ENCODE data around the gene HYAL4. TPM values are rescaled to one million over a fixed set of nuclear protein-coding genes. Genes with fewer than 3 reads are reported as not detected.

The HYAL4 gene
- total RNA-seq, 2 experiments from 2014 or later, result not detected

- no TSS peak for BruUV-seq (replicated peaks)
- Histone ChIP-seq H3K27ac (ENCODE audit: low read depth, low read length, poor library complexity, severe bottlenecking) (no peak overlapping the region), H3K4me2 (ENCODE audit: low read length) (no peak overlapping the region), H3K4me3 (ENCODE audit: low read depth, low read length, poor library complexity, severe bottlenecking) (no peak overlapping the region), H3K79me2 (ENCODE audit: insufficient read depth, low read depth, low read length) (no peaks in the 10 kb centered on the region), H4K20me1 (ENCODE audit: insufficient read depth, low read length) (no peaks in the 10 kb centered on the region), H3K4me1 (ENCODE audit: insufficient read depth, low read length, poor library complexity, severe bottlenecking) (no peaks in the 10 kb centered on the region), H3K9me3 (ENCODE audit: low read length) (no peaks in the 10 kb centered on the region), H3K36me3 (ENCODE audit: insufficient read depth, low read length) (no peaks in the 10 kb centered on the region), H3K9me2 (ENCODE audit: insufficient read depth, low read length) (no peaks in the 10 kb centered on the region), H2AFZ (ENCODE audit: low read length) (no peak overlapping the region)
- TF ChIP-seq, protein P1, sequence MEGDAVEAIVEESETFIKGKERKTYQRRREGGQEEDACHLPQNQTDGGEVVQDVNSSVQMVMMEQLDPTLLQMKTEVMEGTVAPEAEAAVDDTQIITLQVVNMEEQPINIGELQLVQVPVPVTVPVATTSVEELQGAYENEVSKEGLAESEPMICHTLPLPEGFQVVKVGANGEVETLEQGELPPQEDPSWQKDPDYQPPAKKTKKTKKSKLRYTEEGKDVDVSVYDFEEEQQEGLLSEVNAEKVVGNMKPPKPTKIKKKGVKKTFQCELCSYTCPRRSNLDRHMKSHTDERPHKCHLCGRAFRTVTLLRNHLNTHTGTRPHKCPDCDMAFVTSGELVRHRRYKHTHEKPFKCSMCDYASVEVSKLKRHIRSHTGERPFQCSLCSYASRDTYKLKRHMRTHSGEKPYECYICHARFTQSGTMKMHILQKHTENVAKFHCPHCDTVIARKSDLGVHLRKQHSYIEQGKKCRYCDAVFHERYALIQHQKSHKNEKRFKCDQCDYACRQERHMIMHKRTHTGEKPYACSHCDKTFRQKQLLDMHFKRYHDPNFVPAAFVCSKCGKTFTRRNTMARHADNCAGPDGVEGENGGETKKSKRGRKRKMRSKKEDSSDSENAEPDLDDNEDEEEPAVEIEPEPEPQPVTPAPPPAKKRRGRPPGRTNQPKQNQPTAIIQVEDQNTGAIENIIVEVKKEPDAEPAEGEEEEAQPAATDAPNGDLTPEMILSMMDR (conservative IDR thresholded peaks at IDR 0.05; ENCODE audit: low read length), result no peak
- TF ChIP-seq EZH2phosphoT487 (IDR thresholded peaks at IDR 0.05; ENCODE audit: borderline replicate concordance, low read depth, low read length), result no peak
- ChIA-PET POLR2A (no interaction called here), CTCF (ENCODE audit: unreplicated experiment) (no interaction called here)
- intact Hi-C loops (cut with micrococcal nuclease; ENCODE audit: unreplicated experiment), result no loop called here
- no peak for DNase-seq (ENCODE audit: low spot score)
These were observed 72.9 kb downstream of the HYAL4 start for GRCh38 chr7:123917878-123918277.

DNA sequence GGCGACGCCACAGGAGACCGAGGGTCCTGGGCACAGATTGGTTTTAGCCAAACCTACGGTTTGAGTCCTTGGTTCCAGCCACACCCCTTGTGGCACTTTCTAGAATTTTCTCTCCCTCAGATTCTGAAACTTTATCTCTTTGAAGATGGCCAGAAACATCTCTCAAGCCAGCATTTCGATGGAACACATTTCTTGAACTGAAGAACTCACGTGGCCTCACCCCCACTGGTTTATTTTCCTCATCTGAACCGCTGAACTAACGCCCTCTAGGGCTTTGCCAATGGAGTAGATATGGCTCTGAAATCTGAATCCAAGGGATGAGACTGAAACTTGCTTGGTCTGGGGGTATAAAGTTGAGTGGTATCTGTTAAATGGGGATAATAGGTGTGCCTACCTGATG, 73.3 kb downstream of the HYAL4 start:
- TF ChIP-seq, protein P1 (conservative IDR thresholded peaks at IDR 0.05; ENCODE audit: low read length), result no peak
- TF ChIP-seq EZH2phosphoT487 (IDR thresholded peaks at IDR 0.05; ENCODE audit: borderline replicate concordance, low read depth, low read length), result no peak
- POLR2A ChIA-PET, result interaction anchor here (1.1 kb wide), 1 partner anchor 11 kb away, joined by 6 read pairs; no protein-coding TSS in a partner anchor
- no TSS peak for BruUV-seq (replicated peaks)
- Histone ChIP-seq H4K20me1 (ENCODE audit: insufficient read depth, low read length) (no peaks in the 10 kb centered on the region), H3K36me3 (ENCODE audit: insufficient read depth, low read length) (no peaks in the 10 kb centered on the region), H3K4me3 (ENCODE audit: low read depth, low read length, poor library complexity, severe bottlenecking) (no peak overlapping the region), H3K4me1 (ENCODE audit: insufficient read depth, low read length, poor library complexity, severe bottlenecking) (no peaks in the 10 kb centered on the region), H3K9me2 (ENCODE audit: insufficient read depth, low read length) (no peaks in the 10 kb centered on the region), H2AFZ (ENCODE audit: low read length) (no peak overlapping the region), H3K27ac (ENCODE audit: low read depth, low read length, poor library complexity, severe bottlenecking) (no peak overlapping the region), H3K79me2 (ENCODE audit: insufficient read depth, low read depth, low read length) (no peaks in the 10 kb centered on the region), H3K9me3 (ENCODE audit: low read length) (no peaks in the 10 kb centered on the region), H3K4me2 (ENCODE audit: low read length) (no peak overlapping the region)
- DNase-seq (ENCODE audit: low spot score), result no peak
- CTCF ChIA-PET (ENCODE audit: unreplicated experiment), result no interaction called here
- intact Hi-C loops (cut with micrococcal nuclease; ENCODE audit: unreplicated experiment), result no loop called here

GRCh38 chr7:123923599-123923998, 78.6 kb downstream of the HYAL4 start:
- intact Hi-C loops (cut with micrococcal nuclease; ENCODE audit: unreplicated experiment), result no loop called here
- Histone ChIP-seq H3K4me1 (ENCODE audit: insufficient read depth, low read length, poor library complexity, severe bottlenecking) (no peaks in the 10 kb centered on the region), H3K9me2 (ENCODE audit: insufficient read depth, low read length) (no peaks in the 10 kb centered on the region), H3K36me3 (ENCODE audit: insufficient read depth, low read length) (no peaks in the 10 kb centered on the region), H3K27ac (ENCODE audit: low read depth, low read length, poor library complexity, severe bottlenecking) (no peak overlapping the region), H3K4me3 (ENCODE audit: low read depth, low read length, poor library complexity, severe bottlenecking) (no peak overlapping the region), H3K4me2 (ENCODE audit: low read length) (no peak overlapping the region), H3K9me3 (ENCODE audit: low read length) (no peaks in the 10 kb centered on the region), H4K20me1 (ENCODE audit: insufficient read depth, low read length) (no peaks in the 10 kb centered on the region), H3K79me2 (ENCODE audit: insufficient read depth, low read depth, low read length) (no peaks in the 10 kb centered on the region), H2AFZ (ENCODE audit: low read length) (no peak overlapping the region)
- CTCF ChIA-PET (ENCODE audit: unreplicated experiment), result no interaction called here
- no peak for TF ChIP-seq EZH2phosphoT487 (IDR thresholded peaks at IDR 0.05; ENCODE audit: borderline replicate concordance, low read depth, low read length)
- TF ChIP-seq, protein P1 (conservative IDR thresholded peaks at IDR 0.05; ENCODE audit: low read length), result no peak
- BruUV-seq (replicated peaks), result no TSS peak
- POLR2A ChIA-PET, result no interaction called here
- no peak for DNase-seq (ENCODE audit: low spot score)
